OCI-LY3 (cell line): ENCODE results near the gene UGT1A5.

Experiments used
- CTCF ChIP-seq: fragments of 200-600, 300-600 bp; sonication (generic); IDR thresholded peaks from 2 replicates; pipeline ENCODE4 v1.5.1; 2014; ENCODE audit warnings: antibody characterized with exemption, low read length, low read depth
- EZH2phosphoT487 ChIP-seq: fragments of 200-600 bp; shearing (Covaris generic); IDR thresholded peaks from 2 replicates; pipeline ENCODE4 v1.6.1; 2018; ENCODE audit warnings: antibody characterized with exemption, mixed run types, low read depth

- TF ChIP-seq CTCF (no peak), EZH2phosphoT487 (no peak)
Measured at GRCh38 chr2:233705911-233706506, 6.7 kb upstream of the UGT1A5 start.
